Fibroblast of villous mesenchyme (primary cell): Measurements from ENCODE around the gene FNDC4. TPM values are rescaled to one million over a fixed set of nuclear protein-coding genes. Genes with fewer than 3 reads are reported as not detected.

ENCODE experiments used
- DNase-seq: peaks from one replicate; pipeline ENCODE4 v3.0.0-alpha.2; 2010; ENCODE audit warnings: low read depth
- H3K4me3 ChIP-seq: 2 replicates; pipeline ENCODE4 v1.5.1; 2011; ENCODE audit warnings: low read depth, mild to moderate bottlenecking, low read length
- total RNA-seq: library from RNA; depleted of rRNA; stranded (reverse); fragments of >200 nt; gene quantifications from 2 replicates; pipeline ENCODE4 v1.2.3, GENCODE V29; 2012
- TF ChIP-seq, protein P1 (sequence below): IDR thresholded peaks from 2 replicates; pipeline ENCODE4 v1.5.1; 2012; ENCODE audit warnings: low read depth, mild to moderate bottlenecking, low read length; ENCODE audit not compliant: insufficient read depth

Gene FNDC4
- total RNA-seq, 1 donor = 8.6 TPM

DNA sequence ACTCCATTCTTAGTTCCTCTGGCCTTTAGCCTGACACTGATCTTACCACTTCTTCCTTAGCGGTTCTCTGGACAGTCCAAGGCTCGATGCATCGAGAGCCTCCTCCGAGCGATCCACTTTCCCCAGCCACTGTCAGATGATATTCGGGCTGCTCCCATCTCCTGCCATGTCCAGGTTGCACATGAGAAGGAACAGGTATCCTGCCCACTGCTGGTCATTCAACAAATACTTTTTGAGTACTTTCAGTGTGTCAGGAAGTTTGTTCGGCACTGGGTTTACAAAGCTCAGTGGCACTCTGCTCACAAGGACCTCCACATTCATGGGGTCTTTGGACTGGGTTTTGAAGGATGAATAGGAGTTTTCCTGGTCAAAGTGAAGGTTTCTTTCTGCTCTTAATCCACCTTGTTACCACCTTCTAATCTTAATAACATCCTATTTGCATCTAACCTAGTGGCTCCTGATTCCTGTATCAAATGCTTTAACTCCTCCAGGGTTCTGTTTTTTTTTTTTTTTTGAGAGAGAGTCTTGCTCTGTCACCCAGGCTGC is 27.5 kb upstream of the FNDC4 start:
- no peak overlapping the region for H3K4me3 ChIP-seq
- no peak for DNase-seq
- TF ChIP-seq, protein P1, sequence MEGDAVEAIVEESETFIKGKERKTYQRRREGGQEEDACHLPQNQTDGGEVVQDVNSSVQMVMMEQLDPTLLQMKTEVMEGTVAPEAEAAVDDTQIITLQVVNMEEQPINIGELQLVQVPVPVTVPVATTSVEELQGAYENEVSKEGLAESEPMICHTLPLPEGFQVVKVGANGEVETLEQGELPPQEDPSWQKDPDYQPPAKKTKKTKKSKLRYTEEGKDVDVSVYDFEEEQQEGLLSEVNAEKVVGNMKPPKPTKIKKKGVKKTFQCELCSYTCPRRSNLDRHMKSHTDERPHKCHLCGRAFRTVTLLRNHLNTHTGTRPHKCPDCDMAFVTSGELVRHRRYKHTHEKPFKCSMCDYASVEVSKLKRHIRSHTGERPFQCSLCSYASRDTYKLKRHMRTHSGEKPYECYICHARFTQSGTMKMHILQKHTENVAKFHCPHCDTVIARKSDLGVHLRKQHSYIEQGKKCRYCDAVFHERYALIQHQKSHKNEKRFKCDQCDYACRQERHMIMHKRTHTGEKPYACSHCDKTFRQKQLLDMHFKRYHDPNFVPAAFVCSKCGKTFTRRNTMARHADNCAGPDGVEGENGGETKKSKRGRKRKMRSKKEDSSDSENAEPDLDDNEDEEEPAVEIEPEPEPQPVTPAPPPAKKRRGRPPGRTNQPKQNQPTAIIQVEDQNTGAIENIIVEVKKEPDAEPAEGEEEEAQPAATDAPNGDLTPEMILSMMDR = no peak

DNA sequence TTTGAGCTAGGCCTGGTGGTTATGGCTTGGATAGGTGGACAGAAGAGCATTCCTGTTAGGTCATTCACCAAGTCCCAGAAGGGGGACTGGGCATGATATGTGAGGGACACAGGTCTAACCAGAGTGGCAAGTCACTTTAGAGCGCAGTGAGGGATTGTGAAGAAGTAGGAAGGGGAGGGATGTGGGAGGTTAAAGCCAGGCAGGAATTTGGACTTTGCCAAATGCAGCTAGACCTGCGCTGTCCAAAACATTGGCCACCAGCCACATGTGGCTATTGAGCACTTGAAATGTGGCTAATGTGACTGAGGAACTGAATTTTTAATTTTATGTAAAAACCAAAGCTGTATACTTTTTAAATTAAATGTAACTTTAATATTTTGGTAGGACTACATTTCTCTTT is 25.3 kb upstream of the FNDC4 start:
- DNase-seq = no peak
- TF ChIP-seq, protein P1 = no peak
- no peak overlapping the region for H3K4me3 ChIP-seq

DNA sequence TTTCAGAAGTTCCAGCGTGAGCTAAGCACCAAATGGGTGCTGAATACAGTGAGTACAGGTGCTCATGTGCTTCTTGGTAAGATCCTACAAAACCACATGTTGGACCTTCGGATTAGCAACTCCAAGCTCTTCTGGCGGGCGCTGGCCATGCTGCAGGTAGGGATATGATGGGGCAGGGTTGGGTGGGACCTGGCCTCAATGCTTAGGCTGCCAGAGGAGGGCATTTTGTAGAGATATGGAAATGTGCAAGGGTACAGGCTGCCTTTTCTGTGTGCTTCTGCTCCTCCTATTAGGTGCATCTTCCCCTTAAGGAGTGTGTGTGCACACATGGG is 23.7 kb upstream of the FNDC4 start:
- no peak for DNase-seq
- no peak overlapping the region for H3K4me3 ChIP-seq
- TF ChIP-seq, protein P1 = no peak

DNA sequence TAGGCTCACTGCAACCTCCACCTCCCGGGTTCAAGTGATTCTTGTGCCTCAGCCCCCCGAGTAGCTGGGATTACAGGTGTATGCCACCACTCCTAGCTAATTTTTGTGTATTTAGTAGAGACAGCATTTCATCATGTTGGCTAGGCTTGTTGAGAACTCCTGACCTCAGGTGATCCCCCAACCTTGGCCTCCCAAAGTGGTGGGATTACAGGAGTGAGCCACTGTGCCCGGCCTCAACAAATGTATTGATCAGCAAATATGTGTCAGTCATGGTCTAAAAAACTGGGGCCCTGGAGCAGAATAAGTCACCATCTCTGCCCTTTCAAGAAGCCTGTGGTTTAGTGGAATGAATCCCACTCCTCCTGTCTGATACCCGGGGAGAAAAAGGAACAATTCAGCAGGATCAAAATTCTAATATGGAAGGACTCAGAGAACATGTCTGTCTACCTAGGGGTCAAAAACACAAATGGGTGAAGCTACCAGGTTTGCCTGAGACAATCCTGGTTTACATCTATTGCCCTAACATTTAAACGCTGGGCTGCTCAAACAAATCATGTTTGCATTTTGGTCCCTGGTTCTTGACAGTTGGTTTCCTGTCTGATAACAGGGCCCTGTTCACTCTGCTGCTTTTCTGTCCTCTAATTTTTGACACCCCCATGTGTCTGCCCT is 23.2 kb upstream of the FNDC4 start:
- H3K4me3 ChIP-seq = no peak overlapping the region
- no peak for DNase-seq
- TF ChIP-seq, protein P1 = no peak

DNA sequence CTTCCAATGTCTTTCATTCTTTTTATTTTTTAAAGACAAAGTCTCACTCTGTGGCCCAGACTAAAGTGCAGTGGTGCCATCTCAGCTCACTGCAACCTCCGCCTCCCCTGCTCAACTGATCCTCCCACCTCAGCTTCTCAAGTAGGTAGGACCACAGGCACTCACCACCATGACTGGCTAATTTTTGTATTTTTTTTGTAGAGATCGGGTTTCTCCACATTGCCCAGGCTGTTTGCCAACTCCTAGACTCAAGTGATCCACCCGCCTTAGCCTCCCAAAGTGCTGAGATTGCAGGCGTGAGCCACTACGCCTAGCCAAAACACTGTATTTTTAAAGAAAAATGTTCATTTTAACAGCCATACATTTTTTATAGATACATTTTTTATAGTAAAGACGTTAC is 14.3 kb upstream of the FNDC4 start:
- DNase-seq = peak; percentile 27
- H3K4me3 ChIP-seq = no peak overlapping the region
- TF ChIP-seq, protein P1 = no peak

DNA sequence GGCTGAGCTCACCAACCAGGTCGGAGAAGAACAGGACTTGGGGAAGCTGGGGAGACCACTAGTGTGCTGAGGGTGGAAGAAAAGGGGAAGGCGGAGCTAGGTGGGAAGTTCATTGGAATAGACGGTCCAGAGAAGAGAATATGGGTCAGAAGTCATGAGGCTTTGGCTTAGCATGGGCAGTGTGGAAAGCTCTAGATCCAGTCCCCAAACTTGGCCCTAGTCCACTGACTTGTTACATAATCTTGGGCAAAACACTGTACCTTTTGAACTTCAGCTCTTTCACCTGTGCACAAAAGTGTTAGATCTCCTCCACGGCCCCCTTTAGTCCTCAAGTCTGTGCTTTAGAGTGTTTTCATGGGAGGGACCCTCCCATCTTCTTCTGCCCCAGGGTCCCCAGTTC is 12.3 kb upstream of the FNDC4 start:
- no peak overlapping the region for H3K4me3 ChIP-seq
- TF ChIP-seq, protein P1 = no peak
- no peak for DNase-seq

DNA sequence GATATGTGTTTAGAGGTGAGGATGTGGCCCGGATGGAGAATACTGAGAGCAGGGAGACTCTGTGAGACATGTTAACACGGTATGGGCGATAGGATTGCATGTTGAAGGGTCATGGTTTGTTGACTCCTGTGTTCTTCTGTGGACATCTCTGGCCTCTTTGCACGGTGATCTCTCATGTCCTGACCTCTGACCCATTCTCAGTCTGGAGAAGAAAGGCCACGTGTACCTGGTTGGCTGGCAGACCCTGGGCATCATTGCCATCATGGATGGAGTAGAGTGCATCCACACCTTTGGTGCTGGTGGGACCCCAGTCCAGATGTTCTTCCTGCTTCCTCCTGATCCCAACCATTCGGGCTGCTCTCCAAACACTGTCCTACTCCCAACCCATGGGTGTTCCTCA is 11.6 kb upstream of the FNDC4 start:
- DNase-seq = no peak
- TF ChIP-seq, protein P1 = no peak

More for the DNA sequence above, 11.6 kb upstream of the FNDC4 start:
- no peak overlapping the region for H3K4me3 ChIP-seq
